Measurements from ENCODE around the gene KRT33B. TPM values are rescaled to one million over a fixed set of nuclear protein-coding genes. Genes with fewer than 3 reads are reported as not detected.

KRT33B gene
- total and polyA plus RNA-seq, 8 donors = not detected

- no peaks in the 10 kb centered on the region for H3K36me3 ChIP-seq
- peak in 3 of 4 donors; percentile 29 to 92 (median 66) for ATAC-seq
Measured at GRCh38 chr17:41415833-41416335, 46.3 kb upstream of the KRT33B start.

GRCh38 chr17:41415411-41415810 lies 45.8 kb upstream of the KRT33B start:
- Histone ChIP-seq H3K27me3 (no peaks in the 10 kb centered on the region), H3K27ac (no peak overlapping the region), H3K4me3 (no peak overlapping the region), H3K4me1 (no peaks in the 10 kb centered on the region), H3K36me3 (no peaks in the 10 kb centered on the region), H3K9me3 (no peaks in the 10 kb centered on the region)
- ATAC-seq (no peak), DNase-seq (no peak), FAIRE-seq (no peak)
- 63 to 68% methylated on average over 4 of the region's 4 CpGs for WGBS, 2 donors
- intact Hi-C loops (cut with DNase I) = no loop called here
- no peak for TF ChIP-seq CTCF (IDR thresholded peaks at IDR 0.05)

More at GRCh38 chr17:41415833-41416335, 46.3 kb upstream of the KRT33B start:
- 38 to 40% methylated on average over 3 of the region's 3 CpGs for WGBS, 2 donors
- H3K4me3 ChIP-seq = no peak overlapping the region
- H3K9me3 ChIP-seq = no peaks in the 10 kb centered on the region
- DNase-seq = peak in 2 of 6 donors; percentile 17 to 26
- TF ChIP-seq CTCF (IDR thresholded peaks at IDR 0.05) = no peak
- H3K4me1 ChIP-seq = no peaks in the 10 kb centered on the region
- no peak overlapping the region for H3K27ac ChIP-seq
- intact Hi-C loops (cut with DNase I) = no loop called here
- H3K27me3 ChIP-seq = no peaks in the 10 kb centered on the region
- no peak for FAIRE-seq

- DNase-seq (no peak), ATAC-seq (no peak), FAIRE-seq (no peak)
- Histone ChIP-seq H3K9me3 (no peaks in the 10 kb centered on the region), H3K4me1 (no peaks in the 10 kb centered on the region), H3K27ac (no peak overlapping the region), H3K27me3 (no peaks in the 10 kb centered on the region), H3K36me3 (no peaks in the 10 kb centered on the region), H3K4me3 (no peak overlapping the region)
- no peak for TF ChIP-seq CTCF (IDR thresholded peaks at IDR 0.05)
- intact Hi-C loops (cut with DNase I) = no loop called here
- 80 to 88% methylated on average over 2 of the region's 2 CpGs for WGBS, 2 donors
Measured at GRCh38 chr17:41413982-41414381, 44.4 kb upstream of the KRT33B start.

GRCh38 chr17:41413353-41413957 lies 43.8 kb upstream of the KRT33B start:
- Histone ChIP-seq H3K4me1 (no peaks in the 10 kb centered on the region), H3K4me3 (no peak overlapping the region), H3K27ac (no peak overlapping the region), H3K9me3 (no peaks in the 10 kb centered on the region), H3K36me3 (no peaks in the 10 kb centered on the region), H3K27me3 (no peaks in the 10 kb centered on the region)
- WGBS, 2 donors = 56 to 64% methylated on average over 5 of the region's 5 CpGs
- DNase-seq (no peak), FAIRE-seq (no peak), ATAC-seq (no peak)
- TF ChIP-seq CTCF (IDR thresholded peaks at IDR 0.05) = no peak
- intact Hi-C loops (cut with DNase I) = no loop called here

GRCh38 chr17:41411072-41411840 lies 41.6 kb upstream of the KRT33B start:
- FAIRE-seq (no peak), ATAC-seq (no peak), DNase-seq (no peak)
- Histone ChIP-seq H3K4me1 (no peaks in the 10 kb centered on the region), H3K27me3 (no peaks in the 10 kb centered on the region), H3K27ac (no peak overlapping the region), H3K4me3 (no peak overlapping the region), H3K36me3 (no peaks in the 10 kb centered on the region), H3K9me3 (no peaks in the 10 kb centered on the region)
- intact Hi-C loops (cut with DNase I) = no loop called here
- 85 to 90% methylated on average over 20 of the region's 20 CpGs for WGBS, 2 donors
- no peak for TF ChIP-seq CTCF (IDR thresholded peaks at IDR 0.05)
